GM12865 (cell line): ENCODE results near the gene MRPL30.
"Not testable (repeated sequence)": the region's sequence is repeated elsewhere in the genome, so short reads cannot be mapped to it uniquely, and the experiment has no call there.

Experiments used
- DNase-seq: peaks from one replicate; pipeline ENCODE4 v3.0.0; 2010; ENCODE audit warnings: low read depth
- H3K4me3 ChIP-seq: 2 replicates; pipeline ENCODE4 v1.5.1; 2011; ENCODE audit warnings: mild to moderate bottlenecking, low read depth, low read length, control low read depth
- TF ChIP-seq, protein P1 (sequence below): IDR thresholded peaks from 2 replicates; pipeline ENCODE4 v1.5.1; 2011; ENCODE audit warnings: low read length, control low read depth, low read depth, inconsistent platforms; ENCODE audit not compliant: insufficient read depth; ENCODE audit errors: missing control alignments

MRPL30 gene

GRCh38 chr2:99180755-99181623, at the start of gene MRPL30, which contains the start of gene MITD1:
Gene MRPL30 (plus strand): TSS chr2:99181184. CDS start chr2:99186204, 5,020 bp downstream.
Gene MITD1 (minus strand): TSS chr2:99181058. CDS start chr2:99180981, 77 bp downstream.
- H3K4me3 ChIP-seq, result peak within 1 kb of the TSS; percentile 95
- DNase-seq, result peak; percentile 96
- TF ChIP-seq, protein P1, sequence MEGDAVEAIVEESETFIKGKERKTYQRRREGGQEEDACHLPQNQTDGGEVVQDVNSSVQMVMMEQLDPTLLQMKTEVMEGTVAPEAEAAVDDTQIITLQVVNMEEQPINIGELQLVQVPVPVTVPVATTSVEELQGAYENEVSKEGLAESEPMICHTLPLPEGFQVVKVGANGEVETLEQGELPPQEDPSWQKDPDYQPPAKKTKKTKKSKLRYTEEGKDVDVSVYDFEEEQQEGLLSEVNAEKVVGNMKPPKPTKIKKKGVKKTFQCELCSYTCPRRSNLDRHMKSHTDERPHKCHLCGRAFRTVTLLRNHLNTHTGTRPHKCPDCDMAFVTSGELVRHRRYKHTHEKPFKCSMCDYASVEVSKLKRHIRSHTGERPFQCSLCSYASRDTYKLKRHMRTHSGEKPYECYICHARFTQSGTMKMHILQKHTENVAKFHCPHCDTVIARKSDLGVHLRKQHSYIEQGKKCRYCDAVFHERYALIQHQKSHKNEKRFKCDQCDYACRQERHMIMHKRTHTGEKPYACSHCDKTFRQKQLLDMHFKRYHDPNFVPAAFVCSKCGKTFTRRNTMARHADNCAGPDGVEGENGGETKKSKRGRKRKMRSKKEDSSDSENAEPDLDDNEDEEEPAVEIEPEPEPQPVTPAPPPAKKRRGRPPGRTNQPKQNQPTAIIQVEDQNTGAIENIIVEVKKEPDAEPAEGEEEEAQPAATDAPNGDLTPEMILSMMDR, result no peak

GRCh38 chr2:99135044-99135556, 45.9 kb upstream of the MRPL30 start:
- not testable (repeated sequence) for H3K4me3 ChIP-seq, DNase-seq

DNA sequence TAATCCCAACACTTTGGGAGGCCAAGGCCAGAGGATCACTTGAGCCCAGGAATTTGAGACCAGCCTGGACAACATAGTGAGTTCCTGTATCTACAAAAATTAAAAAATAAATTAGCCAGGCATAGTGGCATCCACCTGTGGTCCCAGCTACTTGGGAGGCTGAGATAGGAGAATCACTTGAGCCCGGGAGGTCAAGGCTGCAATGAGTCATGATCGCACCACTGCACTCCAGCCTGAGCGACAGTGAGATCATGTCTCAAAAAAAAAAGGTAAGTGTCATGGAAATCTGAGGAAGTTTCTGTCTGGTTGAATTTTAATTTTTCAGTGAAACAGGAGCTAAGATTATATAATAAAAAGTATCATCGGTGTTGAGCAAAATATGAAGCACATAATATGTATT, 42.0 kb upstream of the MRPL30 start:
- DNase-seq, result no peak
- TF ChIP-seq, protein P1, result no peak
- H3K4me3 ChIP-seq, result no peak overlapping the region

DNA sequence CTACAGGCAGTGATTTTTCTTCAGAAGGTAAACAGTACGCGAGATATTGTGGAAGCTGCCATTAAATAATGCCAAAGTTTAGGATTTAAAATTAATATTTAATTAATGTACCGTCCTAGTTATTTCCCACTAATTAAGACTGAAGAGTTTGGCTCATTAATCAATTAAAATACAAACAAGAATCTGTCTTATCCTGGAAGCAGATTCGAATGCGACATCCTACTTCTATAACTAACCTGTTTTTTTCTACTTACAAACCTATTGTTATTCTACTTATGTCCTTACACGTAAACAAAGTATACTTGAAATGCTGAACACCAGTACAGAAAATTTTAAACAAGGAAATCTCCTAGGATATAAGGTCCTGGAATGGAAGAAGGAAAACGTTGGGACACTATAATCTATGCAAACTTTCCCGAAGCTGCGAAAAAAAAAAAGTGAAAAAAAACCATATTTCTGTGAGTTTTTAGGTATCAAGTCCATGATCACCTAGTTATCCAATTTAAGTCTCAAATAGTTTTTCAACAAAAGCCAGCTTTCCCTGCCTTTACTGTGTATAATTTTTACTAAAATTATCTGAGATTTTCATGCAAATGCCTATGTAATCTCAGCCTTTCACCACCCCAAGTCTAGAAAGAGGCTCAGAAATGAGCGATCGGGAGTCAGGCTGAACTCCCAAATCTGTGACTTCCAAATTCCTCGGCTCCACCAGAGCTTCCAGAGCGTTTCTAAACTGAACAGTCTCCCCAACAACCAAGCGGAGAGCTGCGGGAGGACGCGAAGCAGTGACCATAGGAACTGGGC, 40.7 kb upstream of the MRPL30 start:
- no peak for DNase-seq
- TF ChIP-seq, protein P1, result no peak
- peak overlapping the region; percentile 71 for H3K4me3 ChIP-seq

- no peak for DNase-seq
- peak overlapping the region; percentile 71 for H3K4me3 ChIP-seq
- TF ChIP-seq, protein P1, result no peak
Measured at GRCh38 chr2:99140860-99141109, 40.2 kb upstream of the MRPL30 start.

DNA sequence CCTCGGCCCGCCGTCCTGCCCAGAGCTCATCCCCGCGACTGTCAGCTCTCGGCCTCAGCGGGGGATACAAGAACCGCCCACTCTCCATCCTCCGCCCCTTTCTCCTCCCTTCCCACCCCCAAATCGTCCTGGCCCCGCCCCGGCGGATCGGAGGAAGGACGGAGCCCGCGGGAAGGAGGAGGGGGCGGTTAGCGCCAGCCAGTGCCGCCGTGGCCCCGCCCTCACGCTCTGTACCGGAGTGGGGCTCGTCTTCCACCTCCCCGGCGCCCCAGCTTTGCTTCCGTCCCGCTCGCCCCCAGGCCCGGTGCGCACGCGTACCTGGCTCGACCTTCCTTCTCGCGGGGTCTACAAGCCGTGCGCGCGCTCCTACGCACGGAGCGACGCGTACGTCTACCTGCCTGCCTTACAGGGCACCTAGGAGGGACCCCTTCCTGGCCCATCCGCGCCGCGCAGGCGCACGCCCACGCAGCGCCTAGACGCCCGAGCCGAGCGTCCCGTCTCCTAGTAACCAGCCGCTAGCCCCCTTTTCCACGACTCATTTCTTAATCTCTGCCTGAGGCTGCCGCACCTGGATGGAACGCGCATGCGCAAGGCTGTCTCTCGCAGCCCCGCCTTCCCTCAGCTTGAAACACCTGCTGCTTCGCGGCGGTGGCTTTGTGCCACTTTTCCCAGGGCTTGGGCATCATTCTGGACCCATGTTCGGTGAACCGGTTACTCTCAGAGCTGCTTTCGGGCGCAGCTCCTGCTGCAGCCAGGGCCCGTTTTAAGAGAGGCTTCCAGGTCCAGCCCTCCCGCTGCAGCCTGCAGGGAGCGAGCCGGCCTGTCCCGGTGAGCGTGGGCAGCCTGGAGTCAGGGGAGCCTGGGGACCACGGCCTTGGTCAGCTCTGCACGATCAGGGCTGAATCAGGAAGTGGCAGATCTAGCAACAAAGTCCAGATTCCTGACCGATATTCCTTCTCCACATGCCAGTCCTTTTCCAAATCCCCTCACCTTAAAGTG, 39.6 kb upstream of the MRPL30 start, which contains the start of gene C2orf15:
Gene C2orf15, plus strand, starts transcription at position 598 of the 999 bp plus-strand sequence. CDS start 8,852 bp downstream, outside the sequence.
- H3K4me3 ChIP-seq, result peak within 1 kb of the TSS; percentile 71
- TF ChIP-seq, protein P1, result no peak
- DNase-seq, result peak; percentile 97
